Activated CD8-positive, alpha-beta memory T cell treated with anti-CD3 and anti-CD28 coated beads for 24 hours (primary cell): ENCODE results near the gene PPP1CC.

ENCODE experiments used
- DNase-seq: peaks from one replicate; pipeline ENCODE4 v3.0.0-alpha.2; 2020

PPP1CC gene

DNA sequence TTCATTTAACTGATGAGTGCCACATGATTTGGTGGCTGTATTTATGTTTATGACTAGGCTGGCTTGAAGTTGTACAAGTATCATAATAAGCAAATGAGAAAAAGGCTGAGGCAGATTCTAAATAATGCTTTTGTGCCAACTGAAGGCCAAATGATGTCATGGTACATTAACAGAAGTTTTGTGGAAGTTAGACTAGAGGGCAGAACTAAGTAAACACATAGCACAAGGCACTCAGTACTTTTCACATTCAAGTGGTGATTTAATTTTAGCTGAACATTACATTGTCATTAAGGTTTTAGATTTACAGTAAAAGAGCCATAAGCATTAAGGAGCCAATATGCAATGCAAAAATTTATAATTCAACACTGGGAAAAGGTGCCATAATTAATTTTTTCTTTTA lies 21.1 kb downstream of the PPP1CC start:
- DNase-seq, result no peak

- DNase-seq, result no peak
These were observed 22.2 kb downstream of the PPP1CC start for GRCh38 chr12:110720516-110720915.

GRCh38 chr12:110718222-110718908 lies 24.3 kb downstream of the PPP1CC start:
- no peak for DNase-seq

- no peak for DNase-seq
These were observed 25.7 kb downstream of the PPP1CC start for GRCh38 chr12:110717037-110717436.

GRCh38 chr12:110708917-110709316 lies 33.8 kb downstream of the PPP1CC start:
- no peak for DNase-seq

- DNase-seq, result no peak
These were observed 37.4 kb downstream of the PPP1CC start for GRCh38 chr12:110705309-110705708.

- no peak for DNase-seq
These were observed 37.9 kb downstream of the PPP1CC start for GRCh38 chr12:110704750-110705149.

DNA sequence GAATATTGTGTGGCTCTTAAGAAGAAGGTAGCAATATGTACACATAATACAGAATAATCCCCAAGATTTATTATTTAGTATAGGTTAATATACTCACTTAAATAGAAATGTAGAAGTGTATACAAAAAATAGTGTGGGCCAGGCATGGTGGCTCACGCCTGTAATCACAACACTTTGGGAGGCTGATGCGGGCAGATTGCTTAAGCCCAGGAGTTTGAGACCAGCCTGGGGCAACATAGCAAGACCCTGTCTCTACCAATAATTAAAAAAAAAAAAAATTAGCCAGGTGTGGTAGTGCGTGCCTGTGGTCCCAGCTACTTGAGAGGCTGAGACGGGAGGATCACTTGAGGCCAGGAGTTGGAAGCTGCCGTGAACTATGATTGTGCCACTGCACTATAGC lies 38.5 kb downstream of the PPP1CC start:
- no peak for DNase-seq

DNA sequence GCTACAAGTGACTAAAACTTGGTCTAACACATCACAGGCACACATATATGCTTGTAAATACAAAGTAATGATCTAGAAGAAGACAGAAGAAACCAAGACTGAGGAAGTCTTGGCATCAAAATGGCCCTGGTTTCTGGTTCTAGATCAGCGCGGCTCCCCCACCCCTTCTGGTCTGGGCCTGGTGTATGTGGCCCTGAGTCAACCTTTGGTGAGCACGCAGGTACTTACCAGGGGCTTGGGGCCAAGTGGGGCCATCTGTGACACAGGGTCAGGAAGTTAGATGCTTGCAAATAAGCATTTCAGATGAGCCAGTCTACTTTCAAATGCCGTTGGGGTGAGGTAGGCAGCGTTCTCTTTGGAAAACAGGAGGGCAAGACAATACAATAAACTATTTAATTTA lies 40.6 kb downstream of the PPP1CC start:
- no peak for DNase-seq

- no peak for DNase-seq
These were observed 42.9 kb downstream of the PPP1CC start for GRCh38 chr12:110699591-110700445.

- DNase-seq, result peak; percentile 86
These were observed 44.4 kb downstream of the PPP1CC start for GRCh38 chr12:110698171-110698902.

- no peak for DNase-seq
These were observed 45.5 kb downstream of the PPP1CC start for GRCh38 chr12:110697236-110697635.

- no peak for DNase-seq
These were observed 46.4 kb downstream of the PPP1CC start for GRCh38 chr12:110696283-110696682.

- no peak for DNase-seq
These were observed 48.3 kb downstream of the PPP1CC start for GRCh38 chr12:110694330-110694901.

- no peak for DNase-seq
These were observed 49.0 kb downstream of the PPP1CC start for GRCh38 chr12:110693731-110694130.

DNA sequence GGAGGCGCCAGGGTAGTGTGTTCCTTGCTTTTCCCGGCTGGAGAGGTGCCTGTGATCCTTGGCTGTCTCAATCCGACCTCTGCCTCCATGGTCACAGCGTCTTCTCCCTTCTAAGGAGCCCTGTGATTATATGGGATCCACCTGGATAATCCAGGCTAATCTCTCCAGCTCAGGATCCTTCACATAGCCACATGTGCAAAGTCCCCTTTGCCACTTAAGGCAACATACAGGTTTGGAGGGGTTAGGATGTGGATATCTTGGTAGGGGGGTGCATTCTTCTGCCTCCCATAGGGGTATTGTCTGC lies 52.6 kb downstream of the PPP1CC start:
- DNase-seq, result no peak

- peak; percentile 84 for DNase-seq
These were observed 53.2 kb downstream of the PPP1CC start for GRCh38 chr12:110689281-110690126.

DNA sequence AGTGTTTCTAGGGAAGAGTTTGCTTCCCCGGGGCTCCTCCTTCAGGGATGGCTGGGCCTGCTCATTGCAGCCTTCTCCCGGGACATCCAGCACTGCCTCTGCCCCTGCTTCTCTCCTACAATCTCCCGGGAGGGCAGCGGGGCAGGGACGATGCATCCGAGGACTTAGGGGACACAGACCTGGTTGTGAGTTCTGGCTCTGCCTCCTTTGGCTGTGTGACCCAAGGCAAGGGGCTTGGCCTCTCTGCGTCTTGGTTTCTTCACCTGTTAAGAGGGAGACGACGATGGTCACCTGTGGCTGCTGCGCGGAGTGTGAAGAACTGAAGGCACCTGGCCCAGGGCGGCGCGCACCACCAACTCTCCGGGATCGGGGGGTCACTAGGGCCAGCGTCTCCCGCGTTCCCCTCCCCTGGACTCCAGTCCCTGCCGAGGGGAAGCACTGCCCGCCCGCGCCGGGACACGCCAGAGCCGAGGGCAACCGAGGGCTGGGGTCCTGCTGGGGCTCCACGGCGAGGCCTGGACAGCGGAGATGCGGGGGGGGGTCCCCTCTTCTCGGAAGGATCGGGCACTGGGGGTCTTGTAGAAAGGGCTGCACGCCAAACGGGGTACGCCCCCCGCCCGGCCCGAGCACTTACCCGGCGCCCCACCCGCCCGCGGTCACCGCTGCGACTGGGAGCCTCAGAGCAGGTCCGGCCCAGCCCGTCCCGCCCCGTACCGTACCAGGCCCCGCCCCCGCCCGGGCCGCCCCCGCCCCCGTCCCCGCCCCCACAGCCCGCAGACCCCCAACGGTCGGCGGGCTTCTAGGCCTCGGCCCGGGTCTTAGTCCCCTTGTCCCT lies 54.0 kb downstream of the PPP1CC start, which contains the start of gene HVCN1:
Gene HVCN1 (minus strand): TSS at position 670 of the 835 bp plus-strand sequence. CDS start 5,870 bp downstream, outside the sequence.
- DNase-seq, result no peak

GRCh38 chr12:110687396-110688169 lies 55.1 kb downstream of the PPP1CC start:
- DNase-seq, result no peak

GRCh38 chr12:110686294-110686903 lies 56.3 kb downstream of the PPP1CC start:
- DNase-seq, result no peak
